GM12878 (cell line): ENCODE data around the gene IL18R1. TPM values are rescaled to one million over a fixed set of nuclear protein-coding genes. Genes with fewer than 3 reads are reported as not detected.

Experiments used
- ATAC-seq: fragments of 200-7000 bp; cut with Tn5 transposase; 3 replicates; pipeline ENCODE4 v1.9.1; 2020; ENCODE audit warnings: mild to moderate bottlenecking, moderate library complexity
- BruUV-seq: library from RNA; stranded (reverse); fragments of 400-500 nt; replicated peaks from 2 replicates; lab custom pipeline; 2021; lab: Mats Ljungman, UMichigan
- CTCF ChIA-PET: fragments of 300-600 bp; sonication (Branson Sonifier 250); formaldehyde crosslinking; extraction: SDS; loops from one replicate; lab custom pipeline; 2021; ENCODE audit warnings: inconsistent platforms; lab: Yijun Ruan, JAX
- POLR2A ChIA-PET: fragments of 350-600 bp; formaldehyde crosslinking; extraction: SDS; loops from one replicate; lab custom pipeline; 2021; ENCODE audit warnings: inconsistent platforms; lab: Charles Lee
- RAD21 ChIA-PET: fragments of 300-600 bp; sonication (Branson Sonifier 250); formaldehyde crosslinking; loops from one replicate; lab custom pipeline; 2023; ENCODE audit warnings: antibody characterized with exemption; ENCODE audit not compliant: unreplicated experiment; lab: Charles Lee
- SMC1A ChIA-PET: fragments of 300-600 bp; sonication (Branson Sonifier 250); formaldehyde crosslinking; loops from one replicate; lab custom pipeline; 2023; ENCODE audit not compliant: unreplicated experiment, uncharacterized antibody; lab: Charles Lee
- DNase-seq: peaks from one replicate; pipeline ENCODE4 v3.0.0-alpha.2; 2011; ENCODE audit warnings: low read depth, low spot score
- FAIRE-seq: peaks from 3 replicates; lab custom pipeline; 2011; peaks lifted over from hg19 to GRCh38; lab: Jason Lieb, UNC
- H2AFZ ChIP-seq: 2 replicates; pipeline ENCODE4 v1.6.0; 2011; ENCODE audit warnings: low read depth, low read length, control low read depth; ENCODE audit not compliant: control insufficient read depth
- H3K27ac ChIP-seq: 2 replicates; pipeline ENCODE4 v1.5.1; 2011; ENCODE audit warnings: control low read depth; ENCODE audit not compliant: control insufficient read depth, insufficient read depth
- H3K27me3 ChIP-seq, 2 experiments: replicated peaks in 1 of 2; 2 replicates each; pipeline versions ENCODE4 v1.6.0 to v1.6.1; 2011; ENCODE audit warnings: low read length in 1 of 2; ENCODE audit not compliant: control insufficient read depth in 2 of 2, insufficient read depth in 2 of 2
- H3K36me3 ChIP-seq, 2 experiments: 2 replicates each; pipeline ENCODE4 v1.5.1; 2011; ENCODE audit warnings: low read length in 1 of 2; ENCODE audit not compliant: control insufficient read depth in 2 of 2, insufficient read depth in 2 of 2
- H3K4me1 ChIP-seq: 2 replicates; pipeline ENCODE4 v1.6.1; 2011; ENCODE audit warnings: mild to moderate bottlenecking, low read length, moderate library complexity, mixed read lengths; ENCODE audit not compliant: control insufficient read depth, insufficient read depth
- H3K4me2 ChIP-seq: 2 replicates; pipeline ENCODE4 v1.6.0; 2011; ENCODE audit warnings: control low read depth; ENCODE audit not compliant: control insufficient read depth, insufficient read depth
- H3K4me3 ChIP-seq: fragments of 200-600 bp; sonication (generic); 2 replicates; pipeline ENCODE4 v1.5.1; 2016
- H3K79me2 ChIP-seq: 2 replicates; pipeline ENCODE4 v1.6.0; 2011; ENCODE audit warnings: low read length; ENCODE audit not compliant: control insufficient read depth, insufficient read depth
- H3K9ac ChIP-seq: 2 replicates; pipeline ENCODE4 v1.8.0; 2011; ENCODE audit warnings: low read length, control low read depth, mixed read lengths; ENCODE audit not compliant: control insufficient read depth, insufficient read depth
- H3K9me3 ChIP-seq: replicated peaks from 3 replicates; pipeline ENCODE4 v1.5.1; 2011; ENCODE audit warnings: mild to moderate bottlenecking, low read length; ENCODE audit not compliant: control insufficient read depth, insufficient read depth
- H4K20me1 ChIP-seq: 2 replicates; pipeline ENCODE4 v1.6.0; 2011; ENCODE audit not compliant: control insufficient read depth, insufficient read depth
- BMI1 ChIP-seq: fragments of 450-650 bp; IDR thresholded peaks from 2 replicates; pipeline ENCODE4 v1.6.1; 2016; ENCODE audit warnings: mild to moderate bottlenecking, moderate library complexity, borderline replicate concordance
- GATAD2B ChIP-seq: fragments of 450-650 bp; conservative IDR thresholded peaks from 2 replicates; pipeline ENCODE4 v1.6.1; 2017; ENCODE audit warnings: low read depth, mild to moderate bottlenecking, moderate library complexity
- IKZF2 ChIP-seq, 2 experiments: fragments of 450-650 bp; IDR thresholded peaks; 2 replicates each; pipeline ENCODE4 v1.6.1; 2017; ENCODE audit warnings: mild to moderate bottlenecking in 2 of 2, moderate library complexity in 2 of 2
- JUND ChIP-seq: IDR thresholded peaks from 2 replicates; pipeline ENCODE4 v1.6.1; 2012; ENCODE audit warnings: low read depth, mild to moderate bottlenecking, low read length, improper control_type of control experiment, moderate library complexity
- KAT2A ChIP-seq: conservative IDR thresholded peaks from 2 replicates; pipeline ENCODE4 v1.6.1; 2011; ENCODE audit warnings: low read depth, low read length; ENCODE audit not compliant: control insufficient read depth
- KLF5 ChIP-seq: fragments of 450-650 bp; IDR thresholded peaks from 2 replicates; pipeline ENCODE4 v1.6.1; 2014; ENCODE audit warnings: mild to moderate bottlenecking; ENCODE audit not compliant: partially characterized antibody
- NFIC ChIP-seq: IDR thresholded peaks from 2 replicates; pipeline ENCODE4 v1.6.1; 2012; ENCODE audit warnings: low read depth, mild to moderate bottlenecking, inconsistent platforms, low read length, moderate library complexity
- NRF1 ChIP-seq: conservative IDR thresholded peaks from 2 replicates; pipeline ENCODE4 v1.6.1; 2011; ENCODE audit warnings: mild to moderate bottlenecking, low read depth, low read length, improper control_type of control experiment
- RFX5 ChIP-seq: IDR thresholded peaks from 2 replicates; pipeline ENCODE4 v1.6.1; 2011; ENCODE audit warnings: low read depth, low read length, improper control_type of control experiment
- TAF1 ChIP-seq: IDR thresholded peaks from 2 replicates; pipeline ENCODE4 v1.6.1; 2011; ENCODE audit warnings: mild to moderate bottlenecking, low read depth, low read length, borderline replicate concordance
- TCF3 ChIP-seq: IDR thresholded peaks from 2 replicates; pipeline ENCODE4 v1.6.1; 2012; ENCODE audit warnings: low read depth, mild to moderate bottlenecking, low read length, borderline replicate concordance; ENCODE audit not compliant: insufficient read depth
- WGBS: methylation state at CpG from one replicate; pipeline ENCODE4 v1.1.6; 2016; ENCODE audit warnings: low lambda C conversion rate; ENCODE audit not compliant: insufficient replicate concordance, insufficient coverage; ENCODE audit errors: missing lambda C conversion rate; 5-methylcytosine and 5-hydroxymethylcytosine counted together
- in situ Hi-C: fragments of 300-500 bp; cut with MboI; formaldehyde crosslinking; loops from 9 replicates; pipeline ENCODE4 v1.14.3; 2018; ENCODE audit warnings: mixed read lengths
- intact Hi-C: fragments of 100-400 bp; cut with micrococcal nuclease; formaldehyde crosslinking; loops from one replicate; pipeline ENCODE4 v1.14.2; 2022; ENCODE audit not compliant: unreplicated experiment
- polyA plus RNA-seq, 11 experiments: library from polyadenylated mRNA; depleted of rRNA in 4 of 11; unstranded in 6 of 11; stranded (reverse) in 5 of 11; fragments of >200 nt; fragmentation: Nextera tagmentation in 4 of 11; fragmentation: Illumina TruSeq in 1 of 11; extraction: Ambion mirVana in 4 of 11; extraction: Trizol in 1 of 11; gene quantifications; 1 replicate in 1 of 11; 2 replicates in 10 of 11; pipeline versions ENCODE4 v1.2.1 to v1.2.3, GENCODE V29; 2011 to 2016; ENCODE audit warnings: inconsistent platforms in 2 of 11, missing spikeins in 2 of 11, low read depth in 1 of 11
- total RNA-seq, 4 experiments: library from RNA; depleted of rRNA in 3 of 4; stranded (reverse); fragments of >200 nt in 3 of 4; fragmentation: Illumina TruSeq in 1 of 4; extraction: Trizol in 1 of 4; gene quantifications; 2 replicates each; pipeline versions ENCODE4 v1.2.1 to v1.2.3, GENCODE V29; 2013 to 2021
- TF ChIP-seq, protein P1 (sequence below): fragments of 450-650 bp; formaldehyde crosslinking; IDR thresholded peaks from 2 replicates; pipeline ENCODE4 v1.5.0; 2022; ENCODE audit warnings: mild to moderate bottlenecking, missing genetic modification characterization
- TF ChIP-seq, protein P2 (sequence below): fragments of 450-650 bp; IDR thresholded peaks from 2 replicates; pipeline ENCODE4 v1.6.1; 2017; ENCODE audit warnings: mild to moderate bottlenecking
- TF ChIP-seq, protein P3 (sequence below): fragments of 150-350 bp; IDR thresholded peaks from 2 replicates; pipeline ENCODE4 v1.6.1; 2016; ENCODE audit warnings: low read depth, low read length

The IL18R1 gene
- total and polyA plus RNA-seq, 10 of the 15 experiments (the other 5 are each of a cell fraction or from before 2014, with no cell fraction given): 3.5 to 15.5 (median 11.1) TPM

DNA sequence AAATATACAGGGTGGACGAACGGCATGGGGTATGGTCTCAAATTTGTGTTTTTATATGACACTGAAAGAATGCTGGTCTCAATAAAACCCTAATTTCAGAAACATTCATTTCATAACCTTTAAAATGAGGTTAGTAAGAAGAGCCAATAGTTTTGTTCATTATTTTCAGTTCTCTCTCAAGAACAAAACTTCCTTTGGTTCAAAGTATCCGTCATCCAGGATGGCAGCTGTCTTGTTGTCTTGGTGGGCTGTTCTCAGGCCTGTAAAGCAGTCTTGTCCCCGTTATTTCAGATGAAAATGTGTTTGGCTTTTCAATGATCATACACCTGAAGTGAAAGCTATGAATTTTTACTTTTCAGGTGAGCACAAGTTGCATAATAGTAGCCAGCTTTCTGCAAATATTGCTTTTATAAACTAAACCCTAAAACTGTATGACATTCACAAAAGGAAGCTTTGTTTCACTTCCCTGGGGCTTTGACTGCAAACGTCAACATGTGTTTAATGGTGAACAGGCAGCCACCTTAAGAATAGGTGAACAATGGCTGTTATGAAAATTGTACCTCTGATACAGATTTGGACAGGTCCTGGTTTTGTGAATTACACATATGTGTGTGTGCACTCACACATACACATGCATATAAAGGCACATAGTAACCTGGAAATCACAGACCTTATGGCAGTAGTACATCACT lies 70.0 kb downstream of the IL18R1 start:
- Histone ChIP-seq H3K4me1 (peaks cover 32% of the 10 kb centered on the region), H3K27ac (peak overlapping the region; percentile 62), H2AFZ (no peak overlapping the region; the same call in none of the 2 replicates), H4K20me1 (no peaks in the 10 kb centered on the region), H3K4me2 (peak overlapping the region; percentile 51), H3K4me3 (no peak overlapping the region), H3K9me3 (no peaks in the 10 kb centered on the region; the same call in 1 of the 3 replicates), H3K79me2 (no peaks in the 10 kb centered on the region), H3K27me3 (no peaks in the 10 kb centered on the region), H3K9ac (no peak overlapping the region), H3K36me3 (no peaks in the 10 kb centered on the region)
- intact Hi-C loops: loop anchor here (2.0 kb wide), 2 partner anchors 21 to 59 kb away; no protein-coding TSS in a partner anchor
- DNase-seq: no peak
- ChIA-PET SMC1A (interaction anchor here (1.0 to 3.5 kb wide), 6 partner anchors 10 to 185 kb away, joined by 3 to 24 read pairs (median 4); no protein-coding TSS in a partner anchor), POLR2A (no interaction called here), CTCF (interaction anchor here (1.1 to 2.3 kb wide), 3 partner anchors 15 to 68 kb away, joined by 3 to 7 read pairs (median 5); no protein-coding TSS in a partner anchor), RAD21 (interaction anchor here (0.7 to 2.4 kb wide), 5 partner anchors 11 to 185 kb away, joined by 3 to 12 read pairs (median 5); no protein-coding TSS in a partner anchor)
- in situ Hi-C loops: no loop called here
- no peak for FAIRE-seq
- BruUV-seq: no TSS peak
- peak; percentile 66 for ATAC-seq
- 1% methylated on average over 5 of the region's 5 CpGs for WGBS
- no peak for TF ChIP-seq GATAD2B
- TF ChIP-seq, protein P1, sequence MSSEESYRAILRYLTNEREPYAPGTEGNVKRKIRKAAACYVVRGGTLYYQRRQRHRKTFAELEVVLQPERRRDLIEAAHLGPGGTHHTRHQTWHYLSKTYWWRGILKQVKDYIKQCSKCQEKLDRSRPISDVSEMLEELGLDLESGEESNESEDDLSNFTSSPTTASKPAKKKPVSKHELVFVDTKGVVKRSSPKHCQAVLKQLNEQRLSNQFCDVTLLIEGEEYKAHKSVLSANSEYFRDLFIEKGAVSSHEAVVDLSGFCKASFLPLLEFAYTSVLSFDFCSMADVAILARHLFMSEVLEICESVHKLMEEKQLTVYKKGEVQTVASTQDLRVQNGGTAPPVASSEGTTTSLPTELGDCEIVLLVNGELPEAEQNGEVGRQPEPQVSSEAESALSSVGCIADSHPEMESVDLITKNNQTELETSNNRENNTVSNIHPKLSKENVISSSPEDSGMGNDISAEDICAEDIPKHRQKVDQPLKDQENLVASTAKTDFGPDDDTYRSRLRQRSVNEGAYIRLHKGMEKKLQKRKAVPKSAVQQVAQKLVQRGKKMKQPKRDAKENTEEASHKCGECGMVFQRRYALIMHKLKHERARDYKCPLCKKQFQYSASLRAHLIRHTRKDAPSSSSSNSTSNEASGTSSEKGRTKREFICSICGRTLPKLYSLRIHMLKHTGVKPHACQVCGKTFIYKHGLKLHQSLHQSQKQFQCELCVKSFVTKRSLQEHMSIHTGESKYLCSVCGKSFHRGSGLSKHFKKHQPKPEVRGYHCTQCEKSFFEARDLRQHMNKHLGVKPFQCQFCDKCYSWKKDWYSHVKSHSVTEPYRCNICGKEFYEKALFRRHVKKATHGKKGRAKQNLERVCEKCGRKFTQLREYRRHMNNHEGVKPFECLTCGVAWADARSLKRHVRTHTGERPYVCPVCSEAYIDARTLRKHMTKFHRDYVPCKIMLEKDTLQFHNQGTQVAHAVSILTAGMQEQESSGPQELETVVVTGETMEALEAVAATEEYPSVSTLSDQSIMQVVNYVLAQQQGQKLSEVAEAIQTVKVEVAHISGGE (CRISPR knock-in tag): no peak
- TF ChIP-seq TAF1: no peak
- TF ChIP-seq JUND: no peak
- TF ChIP-seq NRF1: no peak
- TF ChIP-seq, protein P2, sequence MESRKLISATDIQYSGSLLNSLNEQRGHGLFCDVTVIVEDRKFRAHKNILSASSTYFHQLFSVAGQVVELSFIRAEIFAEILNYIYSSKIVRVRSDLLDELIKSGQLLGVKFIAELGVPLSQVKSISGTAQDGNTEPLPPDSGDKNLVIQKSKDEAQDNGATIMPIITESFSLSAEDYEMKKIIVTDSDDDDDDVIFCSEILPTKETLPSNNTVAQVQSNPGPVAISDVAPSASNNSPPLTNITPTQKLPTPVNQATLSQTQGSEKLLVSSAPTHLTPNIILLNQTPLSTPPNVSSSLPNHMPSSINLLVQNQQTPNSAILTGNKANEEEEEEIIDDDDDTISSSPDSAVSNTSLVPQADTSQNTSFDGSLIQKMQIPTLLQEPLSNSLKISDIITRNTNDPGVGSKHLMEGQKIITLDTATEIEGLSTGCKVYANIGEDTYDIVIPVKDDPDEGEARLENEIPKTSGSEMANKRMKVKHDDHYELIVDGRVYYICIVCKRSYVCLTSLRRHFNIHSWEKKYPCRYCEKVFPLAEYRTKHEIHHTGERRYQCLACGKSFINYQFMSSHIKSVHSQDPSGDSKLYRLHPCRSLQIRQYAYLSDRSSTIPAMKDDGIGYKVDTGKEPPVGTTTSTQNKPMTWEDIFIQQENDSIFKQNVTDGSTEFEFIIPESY: no peak
- 0 out of 4 replicates have a peak, but pooled peaks of 1 of the 2 experiments have one; percentile 5 for TF ChIP-seq IKZF2 (IDR thresholded peaks at IDR 0.05)
- TF ChIP-seq RFX5: no peak
- no peak for TF ChIP-seq TCF3
- TF ChIP-seq KAT2A: no peak
- TF ChIP-seq KLF5: no peak
- peak; percentile 36 for TF ChIP-seq NFIC
- TF ChIP-seq, protein P3, sequence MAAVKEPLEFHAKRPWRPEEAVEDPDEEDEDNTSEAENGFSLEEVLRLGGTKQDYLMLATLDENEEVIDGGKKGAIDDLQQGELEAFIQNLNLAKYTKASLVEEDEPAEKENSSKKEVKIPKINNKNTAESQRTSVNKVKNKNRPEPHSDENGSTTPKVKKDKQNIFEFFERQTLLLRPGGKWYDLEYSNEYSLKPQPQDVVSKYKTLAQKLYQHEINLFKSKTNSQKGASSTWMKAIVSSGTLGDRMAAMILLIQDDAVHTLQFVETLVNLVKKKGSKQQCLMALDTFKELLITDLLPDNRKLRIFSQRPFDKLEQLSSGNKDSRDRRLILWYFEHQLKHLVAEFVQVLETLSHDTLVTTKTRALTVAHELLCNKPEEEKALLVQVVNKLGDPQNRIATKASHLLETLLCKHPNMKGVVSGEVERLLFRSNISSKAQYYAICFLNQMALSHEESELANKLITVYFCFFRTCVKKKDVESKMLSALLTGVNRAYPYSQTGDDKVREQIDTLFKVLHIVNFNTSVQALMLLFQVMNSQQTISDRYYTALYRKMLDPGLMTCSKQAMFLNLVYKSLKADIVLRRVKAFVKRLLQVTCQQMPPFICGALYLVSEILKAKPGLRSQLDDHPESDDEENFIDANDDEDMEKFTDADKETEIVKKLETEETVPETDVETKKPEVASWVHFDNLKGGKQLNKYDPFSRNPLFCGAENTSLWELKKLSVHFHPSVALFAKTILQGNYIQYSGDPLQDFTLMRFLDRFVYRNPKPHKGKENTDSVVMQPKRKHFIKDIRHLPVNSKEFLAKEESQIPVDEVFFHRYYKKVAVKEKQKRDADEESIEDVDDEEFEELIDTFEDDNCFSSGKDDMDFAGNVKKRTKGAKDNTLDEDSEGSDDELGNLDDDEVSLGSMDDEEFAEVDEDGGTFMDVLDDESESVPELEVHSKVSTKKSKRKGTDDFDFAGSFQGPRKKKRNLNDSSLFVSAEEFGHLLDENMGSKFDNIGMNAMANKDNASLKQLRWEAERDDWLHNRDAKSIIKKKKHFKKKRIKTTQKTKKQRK: no peak
- TF ChIP-seq BMI1: no peak
